LHCN-M2 (cell line): ENCODE measurements around the gene GSTM3. TPM values are rescaled to one million over a fixed set of nuclear protein-coding genes. Genes with fewer than 3 reads are reported as not detected.
"Not testable (repeated sequence)": the region's sequence is repeated elsewhere in the genome, so short reads cannot be mapped to it uniquely, and the experiment has no call there.

Source experiments
- DNase-seq: peaks from one replicate; pipeline ENCODE4 v3.0.0-alpha.2; 2012; ENCODE audit warnings: low read depth
- total RNA-seq: library from RNA; depleted of rRNA; stranded (reverse); fragments of >200 nt; gene quantifications from 2 replicates; pipeline ENCODE4 v1.2.3, GENCODE V29; 2014

Gene GSTM3
- total RNA-seq, 1 experiment from 2014 or later: 13.2 TPM

DNA sequence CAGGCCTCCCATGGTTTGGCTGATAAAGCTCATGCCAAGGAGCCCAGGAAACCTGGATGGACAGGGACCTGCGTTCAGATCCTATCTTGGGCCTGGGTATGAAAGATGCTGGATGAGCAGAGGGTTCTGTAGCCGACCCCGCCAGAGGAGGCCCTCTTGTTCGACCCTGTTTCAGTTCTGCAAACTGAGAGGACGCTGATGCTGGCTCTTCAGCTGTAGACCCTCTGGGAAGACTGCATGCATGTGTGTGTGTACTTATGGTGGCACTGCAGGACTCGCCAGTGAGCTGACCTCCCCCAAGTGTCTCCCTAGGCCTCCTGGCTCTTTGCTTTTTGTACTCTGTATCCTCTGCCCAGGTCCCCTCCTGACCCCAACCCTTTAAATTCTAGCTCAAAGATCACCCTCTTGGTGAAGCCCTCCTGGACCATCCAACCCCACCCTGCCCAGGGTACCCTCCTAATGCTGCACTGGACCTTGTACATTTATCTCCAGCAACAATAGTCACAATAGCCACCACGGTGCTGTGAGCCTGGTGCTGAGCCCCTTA, 21.3 kb upstream of the GSTM3 start:
- DNase-seq: no peak

GRCh38 chr1:109761227-109762038, 20.6 kb upstream of the GSTM3 start:
- DNase-seq: no peak

DNA sequence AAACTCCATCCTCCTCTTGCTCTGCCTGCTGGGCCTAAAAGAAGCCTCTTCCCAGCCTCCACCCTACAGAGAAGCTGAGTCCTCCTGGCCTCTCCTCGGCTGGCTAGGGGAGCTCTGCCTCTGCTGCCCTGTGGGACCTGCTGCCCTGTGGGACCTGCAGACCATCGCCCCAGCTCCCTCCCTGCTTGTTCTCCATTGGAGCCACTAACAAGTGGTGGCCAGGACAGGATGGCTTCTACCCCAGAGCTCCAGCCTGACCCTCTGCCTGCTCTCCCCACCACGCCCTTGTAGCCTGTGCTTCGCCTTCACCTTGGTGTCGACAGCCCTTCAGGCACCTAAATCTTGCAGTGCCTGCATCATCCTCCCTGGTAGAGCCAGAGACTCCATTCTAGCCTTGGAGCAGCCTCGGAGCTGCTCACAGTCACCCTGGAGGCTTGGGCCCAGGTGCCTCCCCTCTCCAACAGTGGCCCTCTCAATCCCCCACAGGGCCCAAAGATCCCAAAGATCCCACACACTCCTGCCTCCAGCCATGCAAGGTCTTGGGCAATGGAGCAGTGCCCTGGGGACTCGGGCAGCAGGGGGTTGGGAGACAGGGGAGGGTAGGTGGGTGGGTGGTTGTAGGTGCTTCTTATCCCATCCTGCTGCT, 19.9 kb upstream of the GSTM3 start:
- no peak for DNase-seq

DNA sequence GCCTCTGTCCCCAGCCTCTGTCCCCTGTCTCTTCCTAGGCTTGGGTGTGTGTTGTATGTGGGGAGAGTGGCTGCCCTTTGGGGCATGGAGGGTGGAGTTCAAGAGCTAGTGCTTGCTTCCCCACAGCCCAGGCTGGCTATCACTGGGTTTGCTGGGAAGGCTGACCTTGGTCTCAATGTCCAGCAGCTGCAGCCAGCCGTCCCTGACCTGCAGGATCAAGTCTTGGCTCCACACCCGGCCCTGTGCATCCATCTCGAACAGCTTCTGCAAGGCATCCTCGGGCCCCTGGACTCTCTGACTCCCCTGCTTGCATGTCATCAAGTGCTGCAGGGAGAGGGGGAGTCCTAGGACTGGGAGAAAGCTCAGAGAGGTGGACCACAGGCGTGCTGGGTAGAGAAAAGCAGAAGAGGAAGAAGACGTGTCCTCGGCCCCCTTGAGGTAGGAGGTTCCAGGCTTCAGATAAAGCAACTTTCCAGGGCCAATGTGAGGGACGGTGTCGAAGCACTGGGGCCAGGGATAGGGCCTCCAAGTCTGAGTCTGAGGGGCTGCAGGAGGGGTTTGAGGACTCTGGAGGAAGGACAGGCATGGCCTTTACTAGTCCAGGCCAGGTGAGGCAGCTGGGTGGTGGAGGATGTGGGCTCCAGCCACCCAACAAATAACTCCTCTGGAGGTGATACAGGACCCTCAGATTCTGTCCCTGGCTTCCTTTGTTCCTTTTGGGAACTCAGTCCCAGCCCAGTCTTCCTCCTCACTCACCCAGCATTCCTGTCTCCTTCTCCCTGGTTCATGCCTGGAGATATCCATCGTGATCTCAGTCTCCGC, 18.9 kb upstream of the GSTM3 start:
- no peak for DNase-seq

- no peak for DNase-seq
These were observed 17.3 kb upstream of the GSTM3 start for GRCh38 chr1:109757936-109758786.

DNA sequence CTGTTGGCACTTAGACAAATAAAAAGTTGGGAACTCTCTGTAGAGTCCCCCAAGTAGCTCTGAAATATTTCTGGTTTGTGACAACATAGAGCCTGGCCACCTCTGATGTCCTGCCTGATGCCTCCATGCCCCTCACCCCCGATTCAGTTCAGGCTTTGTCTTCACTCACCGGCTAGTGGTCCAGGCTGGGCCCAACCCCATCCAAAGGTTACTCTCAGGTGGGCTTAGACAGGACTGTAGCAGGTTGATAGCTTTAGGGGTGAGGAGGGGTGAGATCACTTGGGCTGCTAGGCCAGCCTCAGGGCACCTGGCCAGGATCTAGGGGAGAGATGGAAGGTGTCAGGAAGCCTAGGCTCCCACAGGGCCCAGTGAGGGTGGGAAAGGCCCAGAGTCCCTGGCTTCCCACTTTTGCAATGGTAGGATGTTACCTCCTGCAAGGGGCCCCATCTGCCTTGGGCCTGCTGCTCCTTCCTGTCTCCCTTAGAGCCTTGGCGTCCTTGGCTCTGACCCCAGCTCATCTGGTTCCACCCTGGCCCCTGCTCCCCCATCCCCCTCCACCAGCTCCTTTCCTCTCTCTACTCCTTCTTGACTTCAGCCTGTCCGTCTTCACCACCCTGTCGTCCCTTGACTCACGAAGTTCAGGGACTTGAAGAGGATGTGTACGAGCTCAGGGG, 16.1 kb upstream of the GSTM3 start:
- no peak for DNase-seq

GRCh38 chr1:109756325-109756724, 15.5 kb upstream of the GSTM3 start:
- DNase-seq: not testable (repeated sequence)

GRCh38 chr1:109754738-109755137, 13.9 kb upstream of the GSTM3 start:
- no peak for DNase-seq

DNA sequence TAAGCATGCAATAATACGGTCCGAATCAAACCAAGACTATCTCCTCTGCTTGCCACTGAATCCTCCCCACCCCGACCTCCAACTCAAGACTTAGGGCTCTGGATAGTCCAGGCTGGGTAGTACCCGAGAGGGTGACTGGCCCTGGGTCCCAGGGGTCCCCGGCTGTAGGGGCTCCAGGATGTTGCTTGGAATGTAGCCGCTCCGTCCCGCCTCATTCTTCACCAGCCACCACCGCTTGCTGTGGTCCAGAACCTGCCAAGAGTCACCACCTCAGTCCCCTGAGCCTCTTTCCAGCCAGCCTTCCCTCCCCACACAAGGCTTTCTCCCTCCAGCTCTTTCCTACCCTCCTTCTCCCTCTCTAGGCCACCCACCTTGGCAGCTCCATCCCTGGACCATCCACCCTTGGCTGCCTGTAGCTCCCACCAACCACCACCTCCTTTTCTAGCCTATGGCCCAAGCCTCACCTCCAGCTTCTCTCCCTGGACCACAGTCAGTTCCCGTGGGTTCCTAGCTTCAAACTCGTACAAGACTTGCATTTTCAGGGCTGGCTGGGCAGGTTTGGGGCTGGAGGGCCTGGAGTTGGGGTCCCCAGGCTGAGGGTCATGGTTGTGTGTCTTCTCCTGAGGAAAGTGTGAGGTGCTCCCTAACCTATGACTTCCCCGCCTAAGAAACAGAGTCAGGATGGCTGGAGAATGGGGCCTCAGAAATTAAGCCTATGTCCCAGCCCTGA, 10.9 kb upstream of the GSTM3 start:
- DNase-seq: no peak

DNA sequence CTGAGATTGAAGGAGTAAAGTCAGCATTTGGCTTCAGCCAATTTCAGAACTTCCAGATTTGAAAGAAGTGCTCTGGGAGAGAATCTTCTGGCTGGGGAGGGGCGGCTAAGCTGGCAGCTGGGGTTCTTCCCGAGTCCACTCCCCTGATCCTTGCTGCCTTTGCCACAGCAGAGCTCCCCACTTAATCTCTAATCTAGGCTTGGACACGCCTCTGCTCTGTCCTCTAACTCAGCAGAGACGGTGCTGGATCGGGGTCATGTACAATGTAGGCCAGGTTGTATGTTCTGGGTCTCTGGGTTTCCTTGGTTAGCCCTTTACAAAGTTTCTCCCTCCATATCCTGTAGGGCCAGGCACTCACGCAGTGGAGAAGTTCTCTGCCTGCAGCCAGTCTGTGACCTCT, 10.1 kb upstream of the GSTM3 start:
- no peak for DNase-seq

DNA sequence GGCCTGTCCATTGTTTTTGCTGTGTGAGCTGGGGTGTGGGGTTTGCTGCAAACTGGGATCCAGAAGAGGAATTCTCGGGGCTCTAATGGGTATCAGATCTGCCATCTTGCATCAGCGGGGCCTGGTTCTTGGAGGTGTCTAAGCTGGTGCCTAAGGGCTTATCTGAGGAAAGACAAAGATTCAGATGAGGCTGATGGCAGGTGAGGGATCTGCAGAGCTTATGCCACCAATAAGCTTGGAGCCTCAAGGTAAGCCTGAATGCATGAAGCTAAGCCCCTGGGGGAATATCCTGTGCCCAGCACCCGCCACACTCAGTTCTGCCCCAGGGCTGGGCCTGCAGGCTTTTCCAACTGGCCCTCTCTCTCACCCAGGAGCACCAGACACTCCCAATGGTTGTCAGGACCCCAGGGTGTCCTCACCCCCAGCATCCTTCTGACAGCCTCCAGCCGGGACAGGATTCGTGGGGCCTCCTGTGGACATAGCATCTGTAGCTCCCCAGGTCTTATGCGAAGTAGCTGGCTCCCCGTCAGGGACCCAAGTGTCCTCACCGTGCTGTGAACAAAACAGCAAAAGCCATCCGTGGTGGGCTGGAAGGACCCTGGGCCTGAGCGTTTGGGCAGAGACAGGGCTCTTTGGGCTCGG, 9.5 kb upstream of the GSTM3 start:
- no peak for DNase-seq

DNA sequence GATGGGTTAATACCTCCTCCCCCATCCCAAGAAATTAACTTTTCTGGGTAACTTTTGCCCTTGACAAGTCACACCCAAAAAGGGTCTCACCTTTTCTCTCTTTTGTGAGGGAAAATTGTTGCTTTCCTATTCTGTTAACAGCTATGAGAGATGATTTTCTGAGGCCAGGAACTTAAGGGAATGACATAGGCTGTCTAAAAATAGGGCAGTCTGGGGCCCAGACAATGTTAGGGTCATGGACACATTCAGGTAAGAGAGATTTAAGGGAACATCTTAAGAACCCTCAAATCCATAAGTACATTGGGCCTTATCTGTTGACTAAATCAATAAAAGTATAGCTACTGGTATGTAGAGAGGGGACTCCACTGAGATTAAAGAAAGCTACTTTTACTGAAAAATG, 8.4 kb upstream of the GSTM3 start:
- no peak for DNase-seq

GRCh38 chr1:109748311-109748710, 7.5 kb upstream of the GSTM3 start:
- not testable (repeated sequence) for DNase-seq

DNA sequence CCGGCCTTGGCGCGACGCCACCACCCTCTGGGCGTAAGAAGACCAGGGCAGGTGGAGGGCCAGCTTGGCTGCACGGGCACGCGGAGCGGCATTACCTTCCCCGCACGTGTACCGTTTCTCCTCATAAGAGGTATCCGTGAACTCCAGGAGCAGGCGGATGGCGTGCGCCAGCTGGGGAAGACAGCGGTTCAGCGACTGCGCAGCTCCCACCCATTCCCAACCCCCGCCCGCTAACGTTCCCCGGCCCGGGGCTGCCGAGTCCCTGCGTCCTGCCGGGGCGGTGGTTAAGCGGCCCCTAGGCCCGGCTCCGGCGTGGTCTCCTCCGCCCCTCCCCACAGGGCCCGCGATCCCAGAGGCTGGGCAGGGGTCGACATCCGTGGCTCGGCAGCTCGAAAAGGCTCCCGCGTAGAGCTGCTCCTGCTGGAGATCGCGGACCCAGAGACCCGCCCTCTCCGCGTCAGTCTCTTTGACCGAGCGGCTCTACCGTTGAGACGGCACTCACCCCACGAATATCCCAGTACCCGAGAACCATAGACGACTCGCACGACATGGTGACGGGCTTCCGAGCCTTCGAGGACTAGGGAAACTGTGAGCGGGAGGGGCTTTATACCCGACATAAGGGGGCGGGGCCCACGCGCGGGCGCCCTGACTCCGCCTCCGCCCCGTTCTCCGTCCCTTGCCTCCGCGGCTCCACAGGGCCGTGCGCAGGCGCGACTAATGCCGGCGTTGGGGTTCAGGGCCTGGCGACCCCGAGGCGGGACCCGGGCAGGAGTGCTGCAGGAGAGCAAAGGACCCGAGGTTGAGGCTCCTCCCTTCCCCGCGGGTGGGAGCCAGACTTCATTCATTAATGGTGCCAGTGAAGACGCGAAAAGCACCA, 862 bp downstream of the GSTM3 start:
- peak; percentile 20 for DNase-seq

GRCh38 chr1:109733236-109733870, 7.5 kb downstream of the GSTM3 start:
- no peak for DNase-seq

DNA sequence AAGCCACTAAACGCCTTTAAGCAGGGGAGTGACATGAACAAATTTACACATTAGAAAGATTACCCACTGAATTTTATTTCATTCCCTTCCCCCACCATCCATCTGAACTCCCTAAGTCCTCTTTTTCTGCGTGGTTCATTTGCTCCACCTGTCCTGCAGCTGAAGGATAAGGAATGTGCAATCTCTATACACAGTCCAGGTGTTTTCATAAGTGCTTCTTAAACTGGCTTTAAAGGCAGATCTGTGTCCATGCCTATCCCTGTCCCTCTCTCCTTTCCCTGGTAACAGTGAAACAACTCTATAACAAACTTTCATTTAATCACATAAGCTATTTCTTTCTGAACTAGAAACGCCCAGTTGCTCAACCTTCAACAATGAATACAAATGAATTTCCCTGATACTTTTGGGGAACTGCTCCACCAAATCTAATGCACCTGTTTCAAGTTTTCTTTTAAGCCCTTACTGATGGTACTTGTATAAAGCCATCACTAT, 8.4 kb downstream of the GSTM3 start:
- no peak for DNase-seq

DNA sequence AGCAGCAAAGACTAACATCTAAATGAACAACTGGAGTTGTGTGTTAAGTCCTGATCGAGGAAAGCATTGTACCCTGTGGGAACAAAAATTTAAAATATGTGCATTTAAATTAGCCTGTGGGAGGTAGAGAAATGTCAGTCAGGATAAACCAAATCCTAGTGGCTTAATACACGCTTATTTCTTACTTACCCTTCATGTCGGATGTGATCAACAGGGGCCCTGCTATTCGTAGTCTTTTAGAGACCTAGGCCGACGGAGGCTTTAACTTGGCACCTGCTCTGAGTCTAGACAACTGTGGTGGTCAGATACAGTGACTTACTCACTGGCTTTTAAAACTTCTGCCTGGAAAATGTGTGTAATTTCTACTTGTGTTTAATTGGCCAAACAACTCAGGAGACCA, 10.2 kb downstream of the GSTM3 start:
- no peak for DNase-seq

DNA sequence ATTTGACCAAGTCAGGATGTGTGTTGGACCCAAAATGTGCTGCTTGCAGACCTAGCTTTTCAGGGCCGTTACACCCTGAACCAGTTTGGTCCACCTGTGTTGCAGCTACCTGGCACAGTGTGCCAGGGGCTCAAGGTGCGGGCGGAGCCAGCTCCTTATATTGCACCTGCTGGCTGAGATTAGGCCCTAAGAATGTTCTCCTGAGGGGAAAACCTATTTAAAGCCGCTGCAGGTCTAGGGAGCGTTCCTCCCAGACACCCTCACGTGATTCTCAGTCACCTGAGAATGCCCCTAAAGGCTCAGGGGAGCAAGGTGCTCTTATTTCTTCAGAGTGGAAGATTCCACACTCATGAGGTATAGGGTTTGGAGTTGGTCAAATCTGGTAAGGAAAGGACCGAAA, 12.0 kb downstream of the GSTM3 start:
- no peak for DNase-seq
